GM20431 (cell line): ENCODE data around the gene PRRC2B.
"Not testable (repeated sequence)": the region's sequence is repeated elsewhere in the genome, so short reads cannot be mapped to it uniquely, and the experiment has no call there.

Source experiments
- in situ Hi-C: fragments of 300-500 bp; cut with MseI, MboI; formaldehyde crosslinking; loops from one replicate; pipeline ENCODE4 v1.15.0; 2020; ENCODE audit warnings: low sequenced_read_pairs; ENCODE audit not compliant: unreplicated experiment

PRRC2B gene

GRCh38 chr9:131461166-131461565, 67.3 kb downstream of the PRRC2B start:
- in situ Hi-C loops = no loop called here

DNA sequence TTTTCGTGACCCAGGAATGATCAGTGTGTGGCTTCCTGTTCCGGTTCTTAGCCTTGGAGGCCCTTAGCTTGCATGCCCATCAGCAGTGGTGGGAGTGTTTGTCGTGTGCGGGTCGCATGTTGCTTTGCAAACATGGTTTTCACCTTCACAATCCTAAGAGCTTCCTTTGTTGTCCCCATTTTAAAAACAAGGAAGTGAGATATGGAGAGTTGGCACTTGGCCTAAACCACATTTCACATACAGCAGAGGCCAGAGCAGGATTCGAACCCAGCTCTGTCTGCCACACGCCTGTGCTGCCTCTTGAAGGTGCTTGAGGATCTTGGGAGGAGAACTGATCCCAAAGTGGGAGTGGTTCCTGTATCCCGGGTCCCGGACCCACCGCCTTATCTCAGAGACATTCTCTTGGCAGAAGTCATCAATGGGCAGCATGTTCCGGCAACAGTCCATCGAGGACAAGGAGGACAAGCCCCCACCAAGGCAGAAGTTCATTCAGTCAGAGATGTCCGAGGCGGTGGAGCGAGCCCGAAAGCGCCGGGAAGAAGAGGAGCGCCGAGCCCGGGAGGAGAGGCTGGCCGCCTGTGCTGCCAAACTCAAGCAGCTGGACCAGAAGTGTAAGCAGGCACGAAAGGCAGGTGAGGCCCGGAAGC, 70.6 kb downstream of the PRRC2B start:
- in situ Hi-C loops = no loop called here

GRCh38 chr9:131465401-131465800, 71.5 kb downstream of the PRRC2B start:
- in situ Hi-C loops = no loop called here

- in situ Hi-C loops = no loop called here
Measured at GRCh38 chr9:131467214-131467935, 73.5 kb downstream of the PRRC2B start.

GRCh38 chr9:131468031-131468430, 74.1 kb downstream of the PRRC2B start:
- in situ Hi-C loops = no loop called here

GRCh38 chr9:131469356-131469755, 75.5 kb downstream of the PRRC2B start:
- in situ Hi-C loops = no loop called here

GRCh38 chr9:131469951-131470350, 76.1 kb downstream of the PRRC2B start:
- in situ Hi-C loops = no loop called here

- in situ Hi-C loops = no loop called here
Measured at GRCh38 chr9:131470581-131470991, 76.7 kb downstream of the PRRC2B start.

- in situ Hi-C loops = not testable (repeated sequence)
Measured at GRCh38 chr9:131472085-131472484, 78.2 kb downstream of the PRRC2B start.

DNA sequence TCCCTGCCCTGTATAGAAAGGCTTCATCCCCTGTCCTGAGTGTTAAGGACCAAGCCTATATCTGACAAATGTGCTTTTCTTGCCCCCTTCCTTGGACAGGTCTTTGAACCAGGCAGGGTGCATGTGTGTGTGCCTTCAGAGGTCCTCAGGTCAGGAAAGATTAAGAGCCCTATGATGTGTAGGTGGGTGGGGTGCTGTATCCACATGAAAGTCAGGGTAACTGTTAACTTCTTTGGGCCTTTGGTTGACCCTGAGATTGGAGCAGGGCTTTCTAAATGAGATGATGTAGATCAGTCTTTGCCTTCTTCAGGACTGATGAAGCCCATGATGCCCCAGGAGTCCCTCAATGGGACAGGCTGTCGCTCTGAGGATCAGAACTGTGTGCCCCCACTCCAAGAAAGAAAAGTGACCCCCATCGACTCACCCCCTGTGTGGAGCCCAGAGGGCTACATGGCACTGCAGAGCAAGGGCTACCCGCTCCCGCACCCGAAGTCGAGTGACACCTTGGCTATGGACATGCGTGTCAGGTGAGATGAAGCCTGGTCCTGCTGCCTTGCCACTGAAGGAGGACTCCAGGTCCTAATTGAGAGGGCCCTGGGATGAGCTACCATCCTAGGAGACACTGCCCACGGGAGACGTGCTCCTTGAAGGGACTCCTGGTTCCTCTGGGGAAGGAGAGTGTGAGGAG, 79.5 kb downstream of the PRRC2B start:
- in situ Hi-C loops = no loop called here

DNA sequence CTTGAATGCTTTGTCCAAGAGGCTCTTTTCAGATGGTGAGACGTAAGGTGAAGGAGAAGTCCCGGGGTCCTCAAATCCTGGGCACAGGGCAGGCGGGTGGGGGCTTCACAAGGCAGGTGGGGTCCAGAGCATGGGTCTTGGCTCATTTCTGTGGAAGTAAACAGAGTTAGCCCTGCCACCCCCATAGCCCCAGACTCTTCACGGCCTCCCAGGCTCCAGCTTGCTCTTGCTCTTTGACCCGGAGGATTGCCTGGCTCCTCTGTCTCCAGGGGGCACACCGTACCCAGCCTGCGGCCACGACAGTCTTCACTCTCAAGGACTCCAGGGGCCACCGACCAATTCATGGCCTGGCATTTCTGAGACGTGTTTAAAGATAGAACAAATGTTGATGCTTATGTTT, 80.0 kb downstream of the PRRC2B start:
- in situ Hi-C loops = no loop called here

DNA sequence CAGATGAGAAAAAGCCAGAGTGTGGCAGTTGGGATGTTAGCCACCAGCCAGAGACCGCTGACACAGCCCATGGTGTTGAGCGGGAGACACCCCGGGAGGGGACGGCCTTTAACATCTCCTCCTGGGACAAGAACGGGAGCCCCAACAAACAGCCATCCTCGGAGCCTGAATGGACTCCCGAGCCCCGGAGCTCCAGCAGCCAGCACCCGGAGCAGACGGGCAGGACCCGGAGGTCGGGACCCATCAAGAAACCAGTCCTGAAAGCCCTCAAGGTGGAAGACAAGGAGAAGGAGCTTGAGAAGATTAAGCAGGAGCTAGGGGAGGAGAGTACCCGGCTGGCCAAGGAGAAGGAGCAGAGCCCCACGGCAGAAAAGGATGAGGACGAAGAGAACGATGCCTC, 80.8 kb downstream of the PRRC2B start:
- in situ Hi-C loops = no loop called here

GRCh38 chr9:131475111-131475955, 81.4 kb downstream of the PRRC2B start:
- in situ Hi-C loops = no loop called here

DNA sequence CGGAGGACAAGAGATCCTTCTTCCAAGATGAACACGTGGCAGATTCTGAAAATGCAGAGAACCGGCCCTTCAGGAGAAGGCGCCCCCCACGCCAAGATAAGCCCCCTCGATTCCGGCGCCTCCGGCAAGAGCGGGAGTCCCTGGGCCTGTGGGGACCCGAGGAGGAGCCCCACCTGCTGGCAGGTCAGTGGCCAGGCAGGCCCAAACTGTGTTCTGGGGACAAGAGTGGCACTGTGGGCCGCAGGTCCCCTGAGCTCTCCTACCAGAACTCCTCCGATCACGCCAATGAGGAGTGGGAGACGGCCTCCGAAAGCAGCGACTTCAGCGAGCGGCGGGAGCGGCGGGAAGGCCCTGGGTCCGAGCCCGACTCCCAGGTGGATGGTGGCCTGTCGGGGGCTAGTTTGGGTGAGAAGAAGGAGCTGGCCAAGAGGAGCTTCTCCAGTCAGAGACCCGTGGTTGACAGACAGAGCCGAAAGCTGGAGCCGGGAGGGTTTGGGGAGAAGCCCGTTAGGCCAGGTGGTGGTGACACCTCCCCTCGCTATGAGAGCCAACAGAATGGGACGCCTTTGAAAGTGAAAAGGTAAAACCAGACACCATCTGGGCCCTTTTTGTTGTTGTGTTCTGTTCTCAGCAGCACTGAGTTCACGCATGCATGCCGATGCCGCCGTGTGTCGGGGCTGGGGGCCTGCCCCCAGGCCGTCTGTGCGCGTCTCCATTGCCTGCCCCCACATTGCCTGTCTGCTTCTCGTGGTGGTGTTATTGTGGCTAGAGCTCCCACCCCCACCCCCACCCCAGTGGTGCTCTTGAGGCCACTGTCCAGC, 82.3 kb downstream of the PRRC2B start:
- in situ Hi-C loops = no loop called here

- in situ Hi-C loops = no loop called here
Measured at GRCh38 chr9:131476777-131477345, 83.0 kb downstream of the PRRC2B start.

- in situ Hi-C loops = no loop called here
Measured at GRCh38 chr9:131477367-131477766, 83.5 kb downstream of the PRRC2B start.

DNA sequence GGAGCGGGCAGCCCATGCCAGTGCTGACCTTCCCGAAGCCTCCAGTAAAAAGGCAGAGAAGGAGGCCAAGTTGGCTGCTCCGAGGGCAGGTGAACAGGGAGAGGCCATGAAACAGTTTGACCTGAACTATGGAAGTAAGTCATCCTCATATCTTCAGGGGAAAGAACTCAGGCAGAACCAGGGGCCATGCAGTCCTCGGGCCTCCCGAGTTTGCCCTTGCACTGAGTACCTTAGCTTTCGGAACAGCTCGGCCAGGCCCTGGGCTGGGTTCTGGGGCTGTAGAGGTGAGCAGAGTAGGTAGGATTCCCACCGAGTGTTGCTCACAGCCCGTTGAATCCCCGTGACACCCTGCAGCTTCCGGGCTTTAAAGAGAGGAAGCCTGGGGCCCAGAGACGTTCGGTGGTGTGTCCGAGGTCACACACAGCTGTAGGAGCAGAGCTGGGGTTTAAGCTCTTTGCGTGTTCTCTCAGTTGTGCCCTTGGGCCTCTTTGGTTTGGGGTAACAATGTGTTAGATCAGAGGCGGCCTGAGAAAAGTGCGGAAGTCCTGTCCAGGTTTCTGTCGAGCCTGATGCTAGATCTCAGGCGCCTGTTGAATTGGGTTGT, 84.0 kb downstream of the PRRC2B start:
- in situ Hi-C loops = no loop called here

DNA sequence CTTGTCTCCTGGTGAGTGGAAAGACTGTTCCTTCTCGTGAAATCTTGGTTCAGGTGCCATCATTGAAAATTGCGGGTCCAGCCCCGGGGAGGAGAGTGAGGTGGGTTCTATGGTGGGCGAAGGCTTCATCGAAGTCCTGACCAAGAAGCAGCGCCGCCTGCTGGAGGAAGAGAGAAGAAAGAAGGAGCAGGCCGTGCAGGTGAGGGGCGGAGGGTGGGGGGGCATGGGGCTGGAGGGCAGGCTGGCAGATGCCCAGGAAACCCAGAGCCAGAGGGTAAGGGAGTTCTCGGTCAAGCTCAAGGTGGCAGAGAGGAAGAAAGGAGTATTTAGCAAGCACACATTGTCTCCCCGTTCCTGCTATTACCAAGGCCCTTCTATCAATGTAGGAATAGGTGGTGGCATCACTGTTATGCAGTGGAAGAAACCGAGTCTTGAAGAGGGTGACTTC, 84.6 kb downstream of the PRRC2B start:
- in situ Hi-C loops = no loop called here

DNA sequence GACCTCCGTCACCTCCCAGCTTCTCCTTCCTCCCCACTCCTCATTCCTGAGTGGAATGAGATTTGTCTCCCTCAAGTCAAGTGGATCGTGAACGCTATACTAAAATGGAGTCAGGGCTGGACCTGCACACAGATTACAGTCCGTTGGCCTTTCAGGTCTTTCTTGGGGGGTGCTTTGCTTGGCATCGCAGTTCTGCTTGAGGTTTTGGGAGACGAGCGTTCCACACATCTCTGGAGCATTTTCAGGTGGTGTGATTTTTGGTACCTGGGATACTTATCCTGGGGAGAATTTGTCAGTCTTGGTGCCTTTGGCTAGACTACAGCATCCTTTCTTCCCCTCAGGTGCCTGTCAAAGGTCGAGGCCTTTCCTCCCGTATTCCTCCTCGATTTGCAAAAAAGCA, 85.0 kb downstream of the PRRC2B start:
- in situ Hi-C loops = no loop called here
